GM21423 (cell line): ENCODE data around the gene PSTPIP2.
"Not testable (repeated sequence)": the region's sequence is repeated elsewhere in the genome, so short reads cannot be mapped to it uniquely, and the experiment has no call there.

ENCODE experiments used
- ATAC-seq: cut with Tn5 transposase; IDR thresholded peaks from one replicate; pipeline ENCODE4 v1.9.1; 2021; ENCODE audit warnings: mild to moderate bottlenecking, moderate library complexity; ENCODE audit not compliant: unreplicated experiment

The PSTPIP2 gene

GRCh38 chr18:46071653-46072375 lies at the start of gene PSTPIP2:
Gene PSTPIP2, minus strand, starts transcription at chr18:46072260. Its CDS starts 72 bp downstream, at chr18:46072188.
- peak; percentile 67 for ATAC-seq

GRCh38 chr18:46113751-46114150 lies 41.7 kb upstream of the PSTPIP2 start:
- ATAC-seq = no peak

GRCh38 chr18:46110406-46110805 lies 38.3 kb upstream of the PSTPIP2 start:
- ATAC-seq = no peak

- no peak for ATAC-seq
Measured at GRCh38 chr18:46109386-46109785, 37.3 kb upstream of the PSTPIP2 start.

GRCh38 chr18:46104128-46104911 lies 32.3 kb upstream of the PSTPIP2 start, which contains the start of gene HAUS1:
Gene HAUS1, plus strand, starts transcription at chr18:46104385. Its CDS starts 27 bp downstream, at chr18:46104412.
- ATAC-seq = peak; percentile 92

GRCh38 chr18:46099463-46099862 lies 27.4 kb upstream of the PSTPIP2 start:
- no peak for ATAC-seq

GRCh38 chr18:46098616-46098933 lies 26.5 kb upstream of the PSTPIP2 start:
- ATAC-seq = no peak

- peak; percentile 82 for ATAC-seq
Measured at GRCh38 chr18:46097801-46098615, 25.9 kb upstream of the PSTPIP2 start, which contains the start of gene ATP5F1A. Gene ATP5F1A, minus strand, starts transcription at chr18:46098296. Its CDS starts 65 bp downstream, at chr18:46098231.

GRCh38 chr18:46097431-46097800 lies 25.4 kb upstream of the PSTPIP2 start:
- ATAC-seq = peak; percentile 22

- ATAC-seq = no peak
Measured at GRCh38 chr18:46096651-46097300, 24.7 kb upstream of the PSTPIP2 start.

GRCh38 chr18:46095532-46095931 lies 23.5 kb upstream of the PSTPIP2 start:
- ATAC-seq = no peak

GRCh38 chr18:46088501-46088900 lies 16.4 kb upstream of the PSTPIP2 start:
- not testable (repeated sequence) for ATAC-seq

GRCh38 chr18:46084431-46084830 lies 12.4 kb upstream of the PSTPIP2 start:
- ATAC-seq = no peak

GRCh38 chr18:46080156-46080555 lies 8.1 kb upstream of the PSTPIP2 start:
- ATAC-seq = no peak

- no peak for ATAC-seq
Measured at GRCh38 chr18:46079336-46079735, 7.3 kb upstream of the PSTPIP2 start.

GRCh38 chr18:46073474-46074331 lies 1.6 kb upstream of the PSTPIP2 start:
- ATAC-seq = no peak

GRCh38 chr18:46072959-46073358 lies 899 bp upstream of the PSTPIP2 start:
- ATAC-seq = no peak

- no peak for ATAC-seq
Measured at GRCh38 chr18:46072376-46072867, 362 bp upstream of the PSTPIP2 start.

GRCh38 chr18:46070815-46071652 lies 1.0 kb downstream of the PSTPIP2 start:
- ATAC-seq = peak; percentile 28
